Stimulated activated CD4-positive, alpha-beta T cell treated with anti-CD3 and anti-CD28 coated beads, TNF-alpha, amount 100 ng/mL, for 1 hour (primary cell): ENCODE measurements around the gene MCCD1.

Source experiments
- DNase-seq, 3 donors: peaks; one replicate each; pipeline ENCODE4 v3.0.0-alpha.2; 2020; ENCODE audit warnings: low read depth in 3 of 3, low spot score in 1 of 3

The MCCD1 gene

GRCh38 chr6:31510007-31510406 lies 18.8 kb upstream of the MCCD1 start:
- no peak for DNase-seq

GRCh38 chr6:31513456-31514165 lies 15.2 kb upstream of the MCCD1 start:
- no peak for DNase-seq

GRCh38 chr6:31521835-31522234 lies 6.9 kb upstream of the MCCD1 start:
- DNase-seq: no peak

GRCh38 chr6:31525553-31525931 lies 3.2 kb upstream of the MCCD1 start:
- DNase-seq: no peak

GRCh38 chr6:31525932-31526591 lies 2.7 kb upstream of the MCCD1 start:
- DNase-seq: no peak

GRCh38 chr6:31528307-31528777 lies 420 bp upstream of the MCCD1 start:
- no peak for DNase-seq

- no peak for DNase-seq
These were observed 778 bp downstream of the MCCD1 start for GRCh38 chr6:31529329-31530150.

- no peak for DNase-seq
These were observed 1.9 kb downstream of the MCCD1 start for GRCh38 chr6:31530659-31531058.

GRCh38 chr6:31531162-31531561 lies 2.4 kb downstream of the MCCD1 start:
- DNase-seq: no peak

- no peak for DNase-seq
These were observed 3.2 kb downstream of the MCCD1 start for GRCh38 chr6:31531771-31532643.

GRCh38 chr6:31532644-31533454 lies 4.1 kb downstream of the MCCD1 start:
- DNase-seq: no peak

- no peak for DNase-seq
These were observed 4.7 kb downstream of the MCCD1 start for GRCh38 chr6:31533455-31533841.

GRCh38 chr6:31534011-31534410 lies 5.2 kb downstream of the MCCD1 start:
- no peak for DNase-seq

GRCh38 chr6:31534521-31535040 lies 5.8 kb downstream of the MCCD1 start:
- no peak for DNase-seq

- no peak for DNase-seq
These were observed 7.0 kb downstream of the MCCD1 start for GRCh38 chr6:31535538-31536324.

GRCh38 chr6:31538805-31539400 lies 10.1 kb downstream of the MCCD1 start:
- no peak for DNase-seq

GRCh38 chr6:31540640-31541039 lies 11.9 kb downstream of the MCCD1 start:
- DNase-seq: no peak

- peak in 1 of 3 donors; percentile 37 for DNase-seq
These were observed 12.4 kb downstream of the MCCD1 start for GRCh38 chr6:31541059-31541657.
